ENCODE measurements around the gene BMPER. TPM values are rescaled to one million over a fixed set of nuclear protein-coding genes. Genes with fewer than 3 reads are reported as not detected.

The BMPER gene
- total RNA-seq, 2 experiments from 2014 or later, result not detected

DNA sequence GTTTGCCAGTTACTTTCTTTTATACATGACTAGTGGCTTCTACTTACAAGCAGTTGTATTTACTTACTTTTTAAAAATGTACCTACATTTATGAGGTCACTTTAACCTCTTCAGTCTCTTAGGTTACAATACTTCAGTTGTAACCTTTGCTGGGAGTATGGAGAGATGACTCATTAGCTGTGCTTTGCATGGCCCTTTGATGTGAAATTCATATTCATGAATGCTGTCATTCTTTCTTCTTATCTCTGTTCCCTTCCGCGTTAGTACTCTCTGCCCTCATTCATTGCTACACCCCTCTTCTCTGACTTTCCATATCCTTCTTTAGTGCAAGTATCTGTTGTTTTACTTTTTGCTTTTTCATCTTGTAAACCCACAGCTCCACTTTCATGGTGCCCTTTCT lies 164.3 kb downstream of the BMPER start:
- Mint-ChIP-seq H3K9me3 (no peaks in the 10 kb centered on the region), H3K27ac (no peak overlapping the region), H3K4me1 (ENCODE audit: low read depth) (no peaks in the 10 kb centered on the region), H3K36me3 (ENCODE audit: low read depth) (no peaks in the 10 kb centered on the region), H3K27me3 (peaks cover 3% of the 10 kb centered on the region), H3K4me3 (no peak overlapping the region)
- ChIA-PET CTCF (no interaction called here), POLR2A (no interaction called here)
- Histone ChIP-seq H3K27ac (ENCODE audit: low read depth in 1 of 2, low read length in 2 of 2) (no peak overlapping the region), H3K36me3 (ENCODE audit: insufficient read depth, low read length) (no peaks in the 10 kb centered on the region), H3K4me1 (ENCODE audit: insufficient read depth, low read length) (no peaks in the 10 kb centered on the region), H3K4me3 (ENCODE audit: low read length) (no peak overlapping the region), H3K9me3 (ENCODE audit: control insufficient read depth in 1 of 2, insufficient read depth in 1 of 2, low read length in 2 of 2) (peaks cover 0 to 3% of the 10 kb centered on the region in 2 experiments), H3K27me3 (ENCODE audit: control insufficient read depth in 1 of 2, insufficient read depth in 2 of 2, low read length in 2 of 2) (no peaks in the 10 kb centered on the region)
- DNase-seq, result no peak
- no peak for ATAC-seq (ENCODE audit: poor library complexity)
- TF ChIP-seq CTCF (IDR thresholded peaks at IDR 0.05), result no peak
- intact Hi-C loops (cut with DNase I, micrococcal nuclease), result no loop called here

- Histone ChIP-seq H3K4me1 (ENCODE audit: insufficient read depth, low read length) (no peaks in the 10 kb centered on the region), H3K4me3 (ENCODE audit: low read length) (no peak overlapping the region), H3K27ac (ENCODE audit: low read depth in 1 of 2, low read length in 2 of 2) (no peak overlapping the region), H3K9me3 (ENCODE audit: control insufficient read depth in 1 of 2, insufficient read depth in 1 of 2, low read length in 2 of 2) (peaks cover 0 to 3% of the 10 kb centered on the region in 2 experiments), H3K27me3 (ENCODE audit: control insufficient read depth in 1 of 2, insufficient read depth in 2 of 2, low read length in 2 of 2) (no peaks in the 10 kb centered on the region), H3K36me3 (ENCODE audit: insufficient read depth, low read length) (no peaks in the 10 kb centered on the region)
- CTCF ChIA-PET, result no interaction called here
- Mint-ChIP-seq H3K4me1 (ENCODE audit: low read depth) (no peaks in the 10 kb centered on the region), H3K36me3 (ENCODE audit: low read depth) (no peaks in the 10 kb centered on the region), H3K9me3 (no peaks in the 10 kb centered on the region), H3K27ac (no peak overlapping the region), H3K27me3 (peaks cover 3% of the 10 kb centered on the region), H3K4me3 (no peak overlapping the region)
- POLR2A ChIA-PET, result no interaction called here
- no peak for TF ChIP-seq CTCF (IDR thresholded peaks at IDR 0.05)
- intact Hi-C loops (cut with DNase I, micrococcal nuclease), result no loop called here
- no peak for ATAC-seq (ENCODE audit: poor library complexity)
- no peak for DNase-seq
Observed at GRCh38 chr7:34070511-34071323, 165.4 kb downstream of the BMPER start.

GRCh38 chr7:34073676-34074075 lies 168.3 kb downstream of the BMPER start:
- intact Hi-C loops (cut with DNase I, micrococcal nuclease), result no loop called here
- no peak for TF ChIP-seq CTCF (IDR thresholded peaks at IDR 0.05)
- Histone ChIP-seq H3K27ac (ENCODE audit: low read depth in 1 of 2, low read length in 2 of 2) (no peak overlapping the region), H3K4me1 (ENCODE audit: insufficient read depth, low read length) (no peaks in the 10 kb centered on the region), H3K27me3 (ENCODE audit: control insufficient read depth in 1 of 2, insufficient read depth in 2 of 2, low read length in 2 of 2) (no peaks in the 10 kb centered on the region), H3K36me3 (ENCODE audit: insufficient read depth, low read length) (no peaks in the 10 kb centered on the region), H3K9me3 (ENCODE audit: control insufficient read depth in 1 of 2, insufficient read depth in 1 of 2, low read length in 2 of 2) (peaks cover 0 to 4% of the 10 kb centered on the region in 2 experiments), H3K4me3 (ENCODE audit: low read length) (no peak overlapping the region)
- Mint-ChIP-seq H3K36me3 (ENCODE audit: low read depth) (no peaks in the 10 kb centered on the region), H3K4me1 (ENCODE audit: low read depth) (no peaks in the 10 kb centered on the region), H3K4me3 (no peak overlapping the region), H3K27ac (no peak overlapping the region), H3K27me3 (peaks cover 3% of the 10 kb centered on the region), H3K9me3 (no peaks in the 10 kb centered on the region)
- CTCF ChIA-PET, result no interaction called here
- ATAC-seq (ENCODE audit: poor library complexity), result no peak
- no peak for DNase-seq
- POLR2A ChIA-PET, result no interaction called here
